Measurements from ENCODE around the gene TAF3. TPM values are rescaled to one million over a fixed set of nuclear protein-coding genes. Genes with fewer than 3 reads are reported as not detected.
"Not testable (repeated sequence)": the region's sequence is repeated elsewhere in the genome, so short reads cannot be mapped to it uniquely, and the experiment has no call there.

The TAF3 gene
- total RNA-seq, 1 donor from 2014 or later: 7.7 TPM

DNA sequence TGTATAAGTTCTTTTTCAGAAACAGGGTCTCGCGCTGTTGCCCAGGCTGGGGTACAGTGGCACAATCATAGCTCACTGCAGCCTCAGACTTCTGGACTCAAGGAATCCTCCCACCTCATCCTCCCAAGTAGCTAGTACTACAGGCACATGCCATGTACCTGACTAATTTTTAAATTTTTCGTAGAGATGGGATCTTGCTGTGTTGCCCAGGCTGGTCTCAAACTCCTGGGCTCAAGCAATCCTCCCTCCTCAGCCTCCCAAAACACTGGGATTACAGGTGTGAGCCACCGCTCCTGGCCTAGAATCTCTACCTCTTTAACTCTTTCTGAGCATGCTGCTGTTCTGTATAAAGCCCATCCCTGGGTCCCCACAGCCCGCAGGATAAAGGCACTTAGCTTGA, 212.9 kb downstream of the TAF3 start:
- DNase-seq (ENCODE audit: low spot score): not testable (repeated sequence)

DNA sequence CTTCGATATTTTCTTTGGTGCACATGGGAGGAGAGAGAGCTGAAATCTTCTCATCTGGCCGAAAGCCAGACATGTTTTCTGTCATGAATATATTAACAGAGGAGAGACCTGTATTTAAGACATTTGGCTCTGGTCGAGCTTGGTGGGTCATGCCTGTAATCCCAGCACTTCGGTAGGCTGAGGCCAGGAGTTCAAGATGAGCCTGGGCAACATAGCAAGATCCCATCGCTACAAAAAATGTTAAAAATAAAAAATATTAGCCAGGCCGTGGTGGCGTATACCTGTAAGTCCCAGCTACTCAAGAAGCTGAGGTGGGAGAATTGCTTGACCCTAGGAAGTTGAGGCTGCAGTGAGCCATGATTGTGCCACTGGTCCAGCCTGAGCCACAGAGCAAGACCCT, 214.3 kb downstream of the TAF3 start:
- DNase-seq (ENCODE audit: low spot score): no peak

DNA sequence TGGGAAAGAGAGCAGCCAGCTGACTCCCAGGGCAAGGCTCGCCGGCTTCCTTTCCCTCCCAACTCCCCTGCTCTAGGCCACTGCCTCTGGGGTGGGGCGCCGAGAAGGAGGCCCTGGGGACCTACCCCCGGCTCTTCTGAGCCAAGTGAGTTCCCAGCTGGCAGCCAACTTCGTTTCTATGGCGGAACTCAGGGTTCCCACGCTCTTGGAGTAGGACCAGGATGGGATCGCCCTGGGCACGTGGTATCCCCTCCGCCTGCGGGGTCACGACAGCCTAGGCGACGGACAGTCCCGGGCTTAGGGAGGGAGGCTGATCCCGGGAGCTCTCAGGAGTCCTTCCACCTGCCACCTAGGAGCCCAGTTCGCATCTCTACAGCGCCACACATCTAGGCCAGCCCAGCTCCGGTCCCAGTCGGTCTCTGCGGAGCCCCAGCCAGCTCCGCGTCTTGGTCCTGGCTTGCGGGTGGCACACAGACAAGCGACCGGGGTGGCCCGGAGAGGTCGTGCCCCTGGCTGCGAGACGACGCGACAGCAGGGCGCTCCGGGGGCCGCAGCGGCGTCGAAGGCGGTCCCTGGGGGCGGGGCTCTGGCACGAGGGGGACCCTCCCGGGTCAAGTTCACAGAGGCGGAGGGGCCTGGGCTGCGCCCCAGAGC, 215.6 kb downstream of the TAF3 start:
- no peak for DNase-seq (ENCODE audit: low spot score)

DNA sequence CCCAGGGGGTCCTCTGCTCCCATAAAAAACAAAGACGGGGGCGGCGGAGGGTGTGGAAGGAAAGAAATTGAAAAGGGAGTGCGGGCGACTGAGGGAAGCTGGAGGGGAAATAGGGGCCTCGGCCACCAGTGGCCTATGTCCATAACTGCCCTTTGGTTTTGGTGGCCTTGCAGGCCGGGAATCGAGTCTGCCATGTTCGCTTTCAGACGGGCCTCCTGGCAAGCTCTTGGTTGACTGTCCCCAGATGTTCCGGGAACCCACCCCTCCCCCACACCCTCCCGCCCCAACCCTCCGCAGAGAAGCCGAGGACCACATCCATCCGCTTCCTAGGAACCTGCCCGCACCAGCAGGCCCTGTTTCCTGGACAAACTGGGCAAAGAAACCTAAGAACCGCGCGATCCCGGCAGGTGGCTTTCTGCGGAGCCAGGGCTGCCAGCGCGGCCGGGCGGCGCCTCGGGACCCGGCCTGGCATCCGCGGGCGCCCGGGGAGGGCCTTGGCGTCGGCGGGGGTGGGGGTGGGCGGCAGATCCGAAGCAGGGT, 216.2 kb downstream of the TAF3 start:
- no peak for DNase-seq (ENCODE audit: low spot score)

DNA sequence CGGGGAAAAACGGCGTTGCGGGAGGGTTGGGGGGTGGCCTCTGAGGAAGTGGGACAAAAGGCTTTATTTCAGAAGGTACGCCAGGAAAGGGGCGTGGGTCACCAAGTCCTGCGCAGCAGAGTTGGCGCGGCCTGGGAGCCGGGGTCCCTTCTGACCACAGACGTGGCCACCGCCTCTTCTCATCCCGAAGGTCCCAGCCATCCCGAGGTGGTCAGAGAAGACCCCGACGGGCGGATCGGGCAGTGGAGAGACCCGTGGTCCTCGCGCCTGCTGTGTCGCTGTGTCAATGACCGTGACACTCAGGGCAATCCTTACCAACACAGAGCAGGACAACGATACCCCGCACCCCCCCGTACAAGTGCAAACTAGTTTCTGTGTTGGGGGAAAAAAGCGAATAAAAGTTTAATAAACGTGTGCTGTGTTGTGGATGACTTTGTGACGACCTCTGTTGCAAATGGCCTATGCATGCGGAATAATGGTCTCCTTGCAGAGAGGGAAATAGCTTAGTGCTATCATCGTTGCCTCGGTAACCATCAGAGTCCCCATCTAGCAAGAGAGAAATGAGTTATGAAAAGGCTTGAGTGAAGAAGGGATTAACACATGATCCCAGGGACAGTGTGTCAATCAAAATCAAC, 216.8 kb downstream of the TAF3 start:
- no peak for DNase-seq (ENCODE audit: low spot score)

DNA sequence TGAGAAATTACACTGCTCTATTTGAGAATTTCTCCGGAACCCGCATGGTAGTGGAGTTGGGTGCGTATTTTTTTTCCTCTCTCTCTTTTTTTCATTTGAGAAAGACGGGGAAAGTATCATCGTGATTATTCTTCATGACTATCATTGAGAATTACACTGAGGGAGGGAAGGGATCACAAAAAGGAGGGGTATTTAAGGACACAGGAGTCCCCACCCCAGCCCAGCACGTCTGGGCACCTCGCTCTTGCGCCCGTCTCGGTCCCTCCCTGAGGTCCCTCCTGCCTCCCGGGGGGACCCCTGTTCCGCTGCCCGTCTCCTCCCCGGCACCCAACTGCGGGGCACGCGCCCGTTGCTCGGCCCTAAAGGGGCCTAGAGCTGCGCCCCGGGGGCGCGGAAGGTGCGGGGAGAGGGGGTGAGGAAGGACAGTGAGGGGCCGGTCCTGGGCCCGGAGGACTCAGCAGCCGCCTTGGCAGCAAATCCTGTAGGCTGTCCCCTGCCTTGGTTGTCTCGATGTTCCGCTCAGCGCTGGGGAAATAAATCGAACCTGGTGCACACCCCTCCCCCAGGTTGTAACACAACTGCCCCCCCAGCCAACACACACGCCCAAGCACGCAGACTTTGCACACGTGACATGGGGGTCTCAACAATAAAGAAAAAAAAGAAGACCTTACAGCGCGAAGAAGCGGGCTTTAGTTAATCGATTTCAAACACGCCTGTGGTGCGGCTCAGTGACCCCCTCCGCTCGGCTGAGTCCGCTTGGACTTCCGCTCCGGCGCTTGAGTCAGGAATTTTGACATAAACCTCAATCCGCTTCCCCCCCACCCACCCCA, 217.6 kb downstream of the TAF3 start:
- DNase-seq (ENCODE audit: low spot score): no peak

DNA sequence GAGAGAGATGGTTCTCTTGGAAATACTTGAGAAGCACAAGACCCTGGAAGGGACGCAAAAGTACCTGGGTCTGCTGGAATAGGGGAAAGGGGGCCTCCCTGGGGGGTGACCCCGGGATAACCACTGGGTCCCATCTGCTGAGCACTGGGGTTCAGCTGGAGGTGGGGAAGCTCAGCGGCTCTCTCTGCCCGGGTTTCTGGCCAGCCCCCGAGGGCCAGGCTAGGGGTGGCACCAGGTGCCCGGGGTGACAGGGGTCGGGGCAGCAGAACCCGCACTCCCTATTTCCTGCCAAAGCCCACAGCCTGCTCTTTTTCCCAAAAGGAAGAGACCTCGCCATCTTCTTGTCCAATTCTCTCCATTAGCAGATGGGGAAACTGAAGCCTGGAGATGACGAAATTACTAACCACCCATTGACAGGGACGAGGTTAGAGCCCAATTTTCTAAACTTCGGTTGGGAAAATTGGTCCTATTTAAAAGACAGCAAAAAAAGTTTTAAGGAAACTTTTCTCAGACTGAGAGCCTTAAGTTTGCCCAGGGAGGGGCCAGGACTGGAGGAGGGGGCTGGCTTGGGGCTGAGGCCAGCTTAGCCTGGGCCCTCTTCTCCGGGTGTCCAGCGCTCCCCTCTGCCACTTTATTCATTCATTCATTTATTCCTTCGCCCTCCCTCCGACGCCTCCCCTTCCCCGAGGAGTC, 218.3 kb downstream of the TAF3 start:
- DNase-seq (ENCODE audit: low spot score): no peak

DNA sequence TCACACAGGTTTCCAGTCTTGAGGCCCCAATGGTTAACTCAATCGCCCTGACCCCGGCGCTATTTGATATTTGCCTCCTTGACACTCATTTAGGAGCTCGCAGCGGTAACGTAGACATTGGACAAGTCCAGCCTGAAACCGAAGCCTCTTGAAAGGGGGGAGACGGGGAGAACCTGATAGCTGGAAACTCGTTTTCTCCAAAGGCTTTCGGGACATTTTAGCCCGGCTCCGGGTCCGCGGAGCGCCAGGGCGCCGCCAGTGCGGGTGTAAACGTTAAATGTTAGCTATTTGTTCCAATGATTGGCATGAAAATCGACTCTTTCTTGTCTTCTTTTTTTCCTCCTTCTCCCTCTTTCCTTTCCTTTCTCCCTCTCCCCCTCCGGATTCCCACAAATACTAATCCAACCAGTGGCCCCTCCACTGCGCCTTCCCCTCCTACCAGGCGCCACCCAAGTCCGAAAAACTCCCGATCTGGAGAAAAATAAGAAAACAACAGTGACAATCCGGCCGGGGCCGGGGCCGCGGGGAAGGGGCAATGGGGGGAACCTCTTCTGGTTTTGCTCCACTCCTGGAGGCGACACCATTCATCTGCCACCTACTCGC, 219.0 kb downstream of the TAF3 start:
- DNase-seq (ENCODE audit: low spot score): no peak

DNA sequence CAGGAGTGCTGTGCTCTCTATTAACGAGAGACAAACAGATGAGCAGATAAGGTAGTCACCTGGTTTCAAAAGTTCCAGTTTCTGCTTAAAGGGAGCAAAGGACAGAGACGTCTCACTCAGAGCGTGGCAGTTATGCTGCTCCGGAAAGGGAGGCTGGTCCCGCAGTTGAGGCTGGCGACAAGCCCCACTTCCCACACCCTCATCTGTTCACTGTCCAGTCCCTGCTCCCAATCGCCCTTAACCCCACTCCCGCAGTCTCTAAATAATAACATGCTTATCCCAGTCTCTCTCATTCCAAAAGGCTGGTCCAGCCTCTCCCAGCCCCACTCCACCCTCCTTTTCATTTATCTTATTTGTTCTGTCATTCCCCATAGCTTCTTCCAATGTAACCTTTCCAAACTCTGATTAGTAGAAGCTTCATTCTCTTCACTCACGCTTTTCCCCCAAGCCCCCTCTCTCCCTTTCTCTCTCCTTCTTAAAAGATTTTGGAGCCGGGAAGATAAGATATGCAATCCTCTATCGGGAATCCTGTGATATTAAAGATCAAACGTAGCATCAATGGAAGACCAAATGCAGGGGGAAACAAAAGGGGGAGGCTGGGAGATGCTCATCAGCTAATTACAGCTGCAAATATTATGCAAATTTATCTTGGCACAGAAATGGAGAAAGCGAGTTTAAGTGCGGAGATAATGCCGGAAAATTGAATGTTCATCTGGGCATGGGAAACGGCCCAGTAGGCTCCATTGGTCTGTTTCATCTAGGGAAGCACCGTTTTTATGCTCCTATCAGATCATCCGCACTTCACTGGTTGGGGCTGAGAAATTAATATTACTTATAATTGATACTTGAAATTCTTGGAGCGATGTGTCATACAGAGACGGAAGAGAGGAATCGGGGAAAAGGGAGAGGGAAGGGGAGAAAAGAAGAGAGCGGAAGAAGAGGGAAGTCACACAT, 219.9 kb downstream of the TAF3 start:
- DNase-seq (ENCODE audit: low spot score): no peak

DNA sequence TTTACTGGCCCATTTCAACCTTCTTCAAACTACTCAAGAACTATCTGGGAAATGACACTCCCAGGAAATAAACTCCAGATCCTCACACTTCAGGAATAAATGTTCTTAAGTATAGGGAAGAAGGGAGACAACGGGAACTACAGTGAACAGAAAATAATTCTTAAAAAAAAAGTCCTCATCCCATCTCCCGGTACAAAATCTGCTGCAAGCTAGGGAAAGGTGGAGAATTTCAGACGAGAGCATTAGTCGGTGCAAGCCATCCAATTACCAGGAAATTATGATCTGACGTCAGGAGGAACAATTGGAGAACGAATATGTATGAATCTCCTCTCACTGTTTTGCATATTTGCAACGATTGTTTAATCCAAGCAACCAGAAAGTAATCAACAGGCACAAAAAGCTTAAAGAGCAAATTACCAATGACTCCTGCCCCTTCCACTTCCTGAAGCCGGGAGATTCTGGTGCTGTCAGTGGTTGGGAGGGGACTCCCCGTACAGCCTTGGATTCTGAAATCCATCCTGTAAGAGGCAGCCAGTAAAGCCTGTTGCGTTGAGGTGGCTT, 221.1 kb downstream of the TAF3 start:
- DNase-seq (ENCODE audit: low spot score): no peak

DNA sequence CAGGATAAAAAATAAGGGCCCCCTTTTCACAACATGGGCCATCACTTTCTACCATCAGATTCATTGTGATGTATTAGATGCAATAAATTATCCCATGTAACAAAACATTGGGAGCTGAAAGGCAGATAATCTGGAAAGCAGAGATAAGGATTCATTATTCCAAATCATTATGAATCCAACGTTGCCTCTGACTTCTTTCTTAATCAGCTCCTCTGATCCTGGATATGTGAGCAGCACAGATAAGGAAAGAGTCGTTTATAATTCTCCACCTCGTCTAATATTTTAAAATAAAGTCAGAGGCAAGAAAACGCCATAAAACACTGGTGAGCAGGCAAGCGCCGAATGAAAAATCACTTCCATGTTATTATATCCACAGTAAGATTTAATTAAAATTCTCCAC, 222.3 kb downstream of the TAF3 start:
- DNase-seq (ENCODE audit: low spot score): no peak

DNA sequence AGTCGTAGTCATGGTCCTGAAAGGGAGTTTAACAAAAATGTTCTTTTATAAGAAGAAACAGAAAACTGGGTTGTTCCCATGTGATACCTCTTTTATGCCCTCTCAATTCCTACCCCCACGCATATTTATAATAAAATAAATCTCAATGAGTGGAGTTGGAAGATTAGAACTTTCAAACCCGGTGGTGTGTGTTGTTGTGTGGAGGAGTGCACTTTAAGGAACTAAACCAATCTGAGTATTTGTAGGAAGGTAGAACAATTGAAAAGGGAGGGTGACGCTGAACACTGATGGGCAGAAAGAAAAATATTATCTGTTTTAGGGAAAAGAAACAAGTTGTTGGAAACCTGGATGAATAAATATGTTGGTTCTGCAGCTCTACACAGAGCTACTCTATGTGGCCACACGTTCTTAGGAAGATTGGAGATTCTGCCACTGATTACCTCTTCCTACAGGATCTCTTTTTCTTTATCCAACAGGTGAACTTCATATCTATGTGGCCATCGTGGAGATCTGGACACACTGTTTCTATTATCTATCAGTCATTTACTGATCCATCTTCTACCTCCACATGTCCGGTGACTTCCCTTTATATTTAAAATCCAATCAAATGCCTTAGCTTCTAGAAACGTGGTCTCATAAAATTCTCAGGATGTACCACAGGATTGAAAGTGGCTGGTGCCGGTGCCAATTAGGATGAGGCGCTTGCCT, 223.1 kb downstream of the TAF3 start:
- DNase-seq (ENCODE audit: low spot score): no peak

DNA sequence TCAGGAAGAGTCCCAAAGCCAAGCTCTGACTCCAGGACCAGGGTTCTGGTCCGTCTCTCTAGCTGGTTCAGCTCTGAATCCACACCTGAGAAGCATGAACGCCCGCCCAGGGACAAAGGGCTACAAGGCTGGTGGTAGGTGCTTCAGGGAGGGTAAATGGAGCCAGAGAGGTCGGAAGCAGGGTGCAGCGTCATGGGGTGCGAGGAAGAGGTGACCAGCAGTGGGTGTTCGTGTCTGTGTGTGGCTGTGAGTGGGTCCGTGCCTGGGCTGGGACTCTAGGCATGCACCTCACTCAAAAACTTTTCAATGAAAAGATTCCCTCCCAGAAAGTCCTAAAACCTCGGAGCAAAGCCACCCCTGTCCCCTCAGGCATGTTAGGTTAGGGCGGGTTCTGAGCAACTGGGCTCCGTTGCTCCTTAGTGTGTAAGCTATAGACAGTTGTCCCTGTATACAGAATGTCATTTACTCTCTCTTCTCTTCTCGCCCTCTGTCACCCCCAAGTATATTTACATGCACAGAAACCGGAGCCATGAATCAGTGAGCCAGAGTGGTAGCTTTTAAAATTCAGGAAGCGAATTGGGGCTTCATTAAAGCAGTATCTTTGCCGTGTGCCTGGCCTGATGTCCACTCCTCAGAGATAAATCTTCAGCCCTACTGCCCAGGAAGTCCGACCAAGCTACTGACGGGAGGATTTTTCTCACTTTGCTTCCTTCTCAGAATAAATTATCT, 223.9 kb downstream of the TAF3 start:
- no peak for DNase-seq (ENCODE audit: low spot score)

DNA sequence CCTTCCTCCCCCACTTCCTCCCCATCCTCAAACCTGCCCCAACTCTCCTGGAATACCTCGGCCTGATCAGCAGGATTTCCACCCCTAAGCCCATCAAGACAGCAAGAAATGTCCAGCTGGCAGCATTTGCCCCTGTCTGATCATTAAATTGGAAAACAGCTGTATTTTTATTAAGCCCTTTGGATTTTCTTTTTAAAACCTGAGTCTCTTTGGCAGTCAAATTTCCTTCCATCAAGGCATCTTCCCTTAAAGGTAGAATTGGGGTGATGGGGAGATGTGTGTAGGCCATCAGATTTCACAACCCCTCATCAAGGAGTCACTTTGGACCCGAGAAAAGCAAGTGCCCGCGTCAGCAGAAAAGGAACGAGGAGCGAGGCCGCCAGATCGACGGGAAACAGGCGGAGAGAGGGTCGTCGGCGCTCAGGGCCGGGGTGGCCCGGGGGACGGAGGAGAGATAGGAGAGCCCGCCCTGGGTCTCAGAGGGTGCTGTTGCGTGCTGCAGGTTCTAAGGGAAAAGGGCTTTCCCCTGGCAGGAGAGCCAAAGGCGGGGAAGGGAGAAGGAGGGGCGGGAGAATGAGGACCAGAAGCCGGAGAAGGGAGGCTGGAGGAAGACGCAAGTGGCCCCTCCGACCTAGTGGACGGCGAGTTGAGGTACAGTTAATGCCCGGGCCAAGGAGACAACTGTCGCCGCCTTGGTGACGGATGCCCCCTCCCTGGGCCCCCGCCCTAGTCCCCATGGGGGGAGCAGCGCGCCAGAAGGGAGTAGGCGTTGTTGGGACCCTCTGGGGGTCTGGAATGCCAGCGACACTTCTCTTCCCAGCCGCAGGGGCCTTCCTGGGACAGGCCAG, 224.6 kb downstream of the TAF3 start:
- no peak for DNase-seq (ENCODE audit: low spot score)

DNA sequence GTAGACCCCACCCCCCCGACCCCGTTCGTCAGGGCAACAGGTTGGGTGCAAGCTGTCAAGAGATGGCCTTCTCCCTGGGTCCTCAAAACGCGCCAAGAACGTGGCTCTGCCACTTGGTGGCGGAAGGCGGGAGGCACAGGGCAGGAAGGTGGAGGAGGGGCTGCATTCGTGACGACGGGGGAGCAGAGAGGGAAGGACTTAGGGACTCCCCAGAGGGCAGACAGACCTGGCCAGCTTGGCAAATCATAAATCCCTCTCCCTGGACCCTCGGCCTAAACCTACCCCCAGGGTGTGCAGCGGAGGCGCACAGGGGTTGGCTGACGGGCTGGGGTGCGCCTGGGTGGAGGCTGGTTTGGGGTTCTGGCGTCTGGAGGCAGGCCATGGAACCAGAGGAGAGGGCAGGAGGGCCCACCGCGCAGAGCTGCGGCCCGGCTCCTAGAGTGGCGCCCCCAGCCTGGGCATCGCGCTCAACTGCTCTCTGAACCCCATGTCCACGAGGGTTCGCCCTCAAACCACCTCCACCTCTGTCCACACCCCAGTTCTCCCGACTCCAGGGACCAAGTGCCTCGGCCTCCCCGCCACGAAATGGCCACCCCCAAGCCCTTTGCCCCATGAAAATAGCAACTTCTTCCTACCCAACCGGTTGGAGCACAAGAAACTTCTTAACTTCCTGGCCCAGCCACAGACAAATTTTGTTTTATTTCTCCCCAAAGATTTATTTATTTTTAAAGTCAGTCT, 225.4 kb downstream of the TAF3 start:
- DNase-seq (ENCODE audit: low spot score): no peak

DNA sequence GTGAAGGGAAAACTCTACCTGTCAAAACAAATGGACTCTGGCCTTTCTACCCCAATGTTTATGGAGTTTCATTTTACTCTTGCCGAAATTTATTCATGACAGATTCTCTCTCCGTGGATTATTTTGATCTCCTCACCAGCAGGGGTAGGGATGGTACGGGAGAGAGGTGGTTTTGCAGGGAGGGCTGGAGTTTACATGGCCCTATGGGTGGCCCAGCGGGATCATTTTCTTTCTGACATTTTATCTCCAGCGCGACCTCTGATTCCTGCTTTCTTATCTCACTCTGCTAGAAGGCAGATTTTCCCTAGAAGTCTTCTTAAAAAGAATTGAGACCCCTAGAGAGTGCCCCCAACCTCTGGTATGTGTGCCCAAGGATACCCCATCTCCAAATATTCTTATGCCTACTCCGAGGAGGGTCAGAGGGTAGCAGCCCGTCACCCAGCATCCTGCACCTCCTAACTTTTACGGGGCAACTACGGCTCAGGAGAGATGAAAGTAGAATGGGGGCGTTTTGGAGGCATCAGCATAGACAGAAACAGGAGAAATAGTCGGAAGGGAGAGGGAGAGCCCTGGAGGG, 226.1 kb downstream of the TAF3 start:
- no peak for DNase-seq (ENCODE audit: low spot score)
